ENCODE data around the gene IDH3A.
A peak's percentile ranks its signal among the peaks of the same experiment; 100 is the strongest.

IDH3A gene

DNA sequence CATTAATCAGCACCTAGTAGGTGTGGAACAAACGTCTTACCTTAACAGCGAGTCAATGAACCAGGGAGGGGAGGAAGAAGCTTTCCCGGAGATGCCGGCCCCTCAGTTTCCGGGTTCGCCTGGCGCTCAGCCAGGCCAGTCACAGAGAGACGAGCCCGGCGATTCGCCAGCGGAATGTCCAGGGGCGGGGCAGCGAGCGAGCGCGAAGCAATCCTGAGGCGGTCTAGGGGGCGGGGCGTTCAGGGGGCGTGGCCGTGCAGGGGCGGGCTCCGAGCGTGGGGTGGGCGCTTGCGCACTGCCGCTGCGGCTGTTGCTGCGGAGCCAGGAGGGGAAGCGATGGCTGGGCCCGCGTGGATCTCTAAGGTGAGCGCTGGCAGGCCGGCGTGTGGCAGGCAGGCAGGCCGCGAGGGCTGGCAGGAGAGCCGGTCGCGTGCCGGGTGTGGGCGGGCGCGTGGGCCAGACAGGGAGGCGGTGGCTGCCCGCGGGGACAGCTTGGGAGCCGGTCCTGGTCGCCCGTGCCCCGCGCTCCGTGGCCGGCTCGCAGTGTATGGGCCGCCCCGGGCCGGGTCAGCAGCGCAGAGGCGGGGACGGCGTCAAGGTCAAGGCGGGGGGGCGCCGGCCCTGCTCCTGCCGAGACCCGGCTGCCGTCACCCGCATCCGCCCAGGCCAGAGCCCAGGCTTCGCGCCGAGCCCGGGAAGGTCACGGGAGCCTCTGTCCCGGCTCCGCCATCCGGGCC is at the start of gene IDH3A:
Gene IDH3A, plus strand, starts transcription at position 295 of the 737 bp plus-strand sequence. Its CDS starts 42 bp downstream, at position 337.
- DNase-seq (ENCODE audit: low read depth) = peak; percentile 91

DNA sequence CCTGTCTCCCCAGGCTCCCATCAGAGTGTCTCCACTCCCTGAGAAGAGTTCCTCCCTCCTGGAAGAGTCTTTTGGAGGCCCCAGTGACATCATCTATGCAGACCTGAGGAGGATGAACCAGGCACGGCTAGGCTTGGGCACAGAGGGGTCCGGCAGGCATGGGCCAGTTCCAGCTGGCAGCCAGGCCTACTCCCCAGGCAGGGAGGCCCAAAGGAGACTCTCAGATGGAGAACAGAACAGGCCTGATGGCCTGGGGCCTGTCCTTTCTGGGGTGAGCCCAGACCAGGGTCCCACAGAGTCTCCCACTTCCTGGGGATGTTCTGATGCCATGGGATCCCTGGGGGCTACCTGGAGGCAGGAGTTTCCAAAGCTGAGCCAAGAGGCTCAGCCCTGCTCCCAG is 48.3 kb upstream of the IDH3A start:
- DNase-seq (ENCODE audit: low read depth) = no peak

DNA sequence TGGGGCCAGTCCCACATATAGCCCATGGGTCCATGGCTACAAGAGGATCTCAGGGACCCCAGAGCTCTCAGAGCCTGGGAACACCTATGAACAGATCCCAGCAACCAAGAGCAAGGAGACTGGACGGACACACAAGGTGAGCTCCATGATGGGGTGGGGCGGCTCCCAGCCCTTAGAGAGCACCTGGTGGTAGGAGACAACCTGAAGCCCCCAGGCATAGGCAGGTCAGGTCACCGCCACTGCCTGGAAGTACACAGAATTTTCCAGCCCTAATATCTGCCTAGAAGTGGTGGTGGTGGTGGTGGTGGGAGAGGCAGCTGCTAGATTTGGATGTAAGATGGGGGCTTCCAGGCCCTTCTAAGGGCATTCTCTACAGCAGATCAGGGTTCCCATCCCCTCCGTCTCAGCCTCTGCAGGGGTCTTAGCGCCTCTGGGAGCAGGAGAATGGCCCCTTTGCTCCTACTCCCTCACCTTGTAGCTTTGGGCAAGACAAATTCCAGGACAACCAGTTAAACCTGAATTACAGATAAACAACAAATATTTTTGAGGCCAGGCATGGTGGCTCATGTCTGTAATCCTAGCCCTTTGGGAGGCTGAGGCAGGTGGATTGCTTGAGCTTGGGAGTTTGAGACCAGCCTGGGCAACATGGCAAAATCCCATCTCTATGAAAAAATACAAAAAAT is 47.6 kb upstream of the IDH3A start:
- DNase-seq (ENCODE audit: low read depth) = no peak

DNA sequence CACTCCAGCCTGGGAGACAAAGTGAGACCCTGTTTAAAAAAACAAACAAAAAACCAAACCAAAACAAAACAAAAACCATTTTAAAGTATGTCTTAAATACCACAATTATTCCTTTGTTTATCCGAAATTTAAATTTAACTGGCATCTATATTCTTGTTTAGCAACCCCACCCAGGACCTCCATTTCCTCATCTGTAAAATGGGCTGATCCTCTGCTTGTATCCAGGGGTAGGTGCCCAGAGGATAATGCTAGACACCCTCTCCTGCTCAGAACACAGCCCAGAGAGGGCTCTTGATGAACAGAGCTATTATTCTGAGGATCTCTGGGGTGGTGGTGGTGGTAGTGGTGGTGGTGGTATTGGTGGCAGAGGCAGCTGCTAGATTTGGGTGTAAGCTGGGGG is 47.0 kb upstream of the IDH3A start:
- no peak for DNase-seq (ENCODE audit: low read depth)

DNA sequence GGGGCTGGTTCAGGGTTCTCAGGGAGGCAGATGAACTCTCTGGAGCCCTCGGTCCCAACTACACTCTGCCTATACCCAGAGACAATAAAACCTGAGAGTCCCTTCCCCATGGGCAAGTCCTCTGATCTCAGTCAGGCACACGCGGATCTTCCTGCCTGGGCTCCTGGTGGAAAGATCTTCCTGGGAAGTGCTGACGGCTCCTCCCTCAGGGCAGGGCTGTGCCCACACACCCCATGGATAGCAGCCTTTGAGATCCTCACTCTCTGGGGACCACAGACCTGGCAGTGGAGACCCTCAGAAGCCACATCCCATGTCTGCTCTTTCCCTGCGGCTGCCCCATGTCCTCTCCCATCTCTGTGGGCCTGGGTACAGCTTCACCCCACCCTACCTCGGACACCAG is 46.4 kb upstream of the IDH3A start:
- DNase-seq (ENCODE audit: low read depth) = no peak

DNA sequence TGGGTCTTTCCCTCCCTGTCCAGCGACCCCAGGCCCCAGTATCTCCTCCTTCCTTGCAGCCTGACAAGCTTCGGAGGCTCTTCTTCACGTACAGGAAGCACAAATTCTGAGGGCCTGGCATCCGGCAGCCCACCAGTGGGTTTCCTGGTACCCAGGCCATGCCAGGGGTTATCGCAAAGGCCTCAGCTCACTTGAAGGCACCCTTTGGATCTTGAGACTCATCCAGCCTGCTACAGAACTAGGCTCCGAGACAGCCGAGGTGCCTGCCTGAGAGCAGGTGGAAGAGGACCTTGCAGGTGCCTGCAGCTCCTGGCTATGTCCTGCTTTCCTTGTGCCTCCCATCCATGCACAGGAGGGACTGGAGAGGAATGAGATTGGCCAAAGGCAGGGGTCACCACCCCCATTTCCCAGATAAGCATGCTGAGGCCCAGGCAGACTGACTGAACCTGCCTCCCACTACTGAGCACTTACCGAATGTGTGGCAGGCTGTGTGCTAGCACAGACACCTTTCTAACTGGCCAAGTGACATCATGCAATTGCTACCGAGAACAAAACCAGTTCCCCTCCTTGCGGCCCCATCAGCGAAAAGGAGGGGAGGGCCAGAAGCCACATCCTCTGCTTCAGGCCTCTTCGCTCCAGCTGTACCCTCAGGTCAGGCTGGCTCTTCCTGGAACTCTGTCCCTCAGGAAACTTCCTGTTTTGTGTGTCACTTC is 45.6 kb upstream of the IDH3A start:
- DNase-seq (ENCODE audit: low read depth) = no peak

DNA sequence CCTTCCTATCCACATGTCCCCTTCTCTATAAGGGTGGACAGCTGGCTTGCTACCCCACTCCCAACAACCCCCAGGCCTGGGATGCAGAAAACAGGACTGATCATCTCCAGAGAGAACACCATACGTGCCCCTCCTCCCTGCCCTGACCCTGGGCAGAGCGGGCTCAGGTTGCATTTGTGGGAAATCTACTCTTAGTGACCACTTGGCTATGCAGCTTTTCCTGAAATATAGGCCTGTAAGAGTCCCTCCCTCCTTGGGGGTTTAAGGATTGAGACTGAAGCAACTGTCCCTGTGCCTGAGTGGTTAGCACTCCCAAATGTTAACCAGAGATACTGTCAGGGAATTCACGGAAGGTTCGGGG is 45.1 kb upstream of the IDH3A start:
- DNase-seq (ENCODE audit: low read depth) = no peak

DNA sequence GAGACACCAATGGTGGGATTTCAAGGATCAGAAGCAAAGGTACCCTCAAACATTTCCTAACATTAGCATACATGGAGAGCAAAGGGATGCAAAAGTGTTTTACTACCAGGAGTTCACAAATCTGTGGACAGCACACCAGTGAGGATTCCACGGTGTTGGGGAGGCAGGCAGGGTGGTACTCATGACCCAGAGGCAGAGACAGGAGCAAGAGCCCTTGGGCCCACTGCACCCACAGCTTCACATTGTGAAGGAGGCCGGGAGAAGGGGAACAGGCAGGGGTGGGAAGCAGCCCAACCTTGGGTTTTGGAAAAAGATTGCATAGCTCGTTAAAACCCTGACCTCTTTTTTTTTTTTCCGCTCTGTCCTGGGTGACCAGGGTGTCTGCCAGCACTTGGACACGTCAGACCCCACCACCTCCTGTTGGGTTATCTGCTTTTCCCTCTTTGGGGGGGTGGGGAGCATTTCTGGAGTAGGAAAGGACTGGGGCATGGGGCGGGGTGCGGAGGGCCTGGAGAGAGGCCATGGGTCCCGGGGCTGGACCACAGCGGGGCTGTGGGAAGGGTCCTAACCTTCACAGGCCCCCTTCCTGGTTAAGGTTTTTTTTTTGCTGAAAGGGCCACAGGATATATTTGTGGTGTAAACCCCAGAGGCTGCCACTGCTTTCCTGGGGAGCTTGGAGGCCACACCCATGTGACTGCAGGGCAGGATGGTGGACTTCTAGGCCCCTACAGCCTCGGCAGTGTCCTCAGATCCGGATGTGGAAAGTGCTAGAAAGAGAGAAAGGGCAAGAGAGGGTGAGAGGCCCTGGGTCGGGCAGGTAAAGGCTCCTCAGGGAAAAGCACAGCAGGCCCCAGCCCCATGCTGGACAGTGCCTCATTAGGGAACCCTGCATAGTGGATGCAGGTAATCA is 44.3 kb upstream of the IDH3A start:
- no peak for DNase-seq (ENCODE audit: low read depth)

DNA sequence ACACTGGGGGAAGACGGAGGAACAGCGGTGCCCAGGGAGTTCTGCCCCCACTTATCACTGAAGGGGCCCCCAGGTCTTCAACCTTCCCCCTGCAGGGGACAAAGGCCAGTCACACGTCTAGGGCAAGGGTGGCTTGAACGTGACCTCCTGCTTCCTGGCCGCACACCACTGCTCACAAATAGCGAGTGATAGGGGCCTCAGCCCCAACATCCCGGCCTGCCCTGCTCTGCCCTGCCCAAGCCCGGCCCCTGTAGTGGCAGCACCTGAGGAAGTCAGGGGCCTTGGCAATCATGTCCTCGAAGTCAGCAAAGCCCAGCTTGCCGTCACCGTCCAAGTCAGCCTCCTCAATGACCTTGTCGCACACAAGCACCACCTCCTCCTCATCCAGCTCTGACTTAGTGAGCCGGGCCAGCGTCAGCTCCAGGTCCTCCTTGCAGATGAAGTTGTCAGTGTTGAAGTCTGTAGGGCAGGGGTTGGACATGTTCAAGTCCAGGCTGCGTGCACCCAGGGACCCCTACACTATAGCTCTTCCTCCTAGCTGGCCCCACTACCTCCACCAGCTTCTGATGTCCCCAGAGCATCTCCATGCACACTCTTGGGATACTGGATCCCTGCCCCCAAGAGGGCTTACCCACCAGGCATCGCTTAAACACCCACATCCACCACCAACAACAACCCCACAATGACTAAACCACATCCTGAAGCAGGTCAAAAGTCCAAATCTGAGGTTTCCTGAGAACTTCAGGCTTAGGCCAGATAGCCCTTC is 43.5 kb upstream of the IDH3A start:
- no peak for DNase-seq (ENCODE audit: low read depth)

DNA sequence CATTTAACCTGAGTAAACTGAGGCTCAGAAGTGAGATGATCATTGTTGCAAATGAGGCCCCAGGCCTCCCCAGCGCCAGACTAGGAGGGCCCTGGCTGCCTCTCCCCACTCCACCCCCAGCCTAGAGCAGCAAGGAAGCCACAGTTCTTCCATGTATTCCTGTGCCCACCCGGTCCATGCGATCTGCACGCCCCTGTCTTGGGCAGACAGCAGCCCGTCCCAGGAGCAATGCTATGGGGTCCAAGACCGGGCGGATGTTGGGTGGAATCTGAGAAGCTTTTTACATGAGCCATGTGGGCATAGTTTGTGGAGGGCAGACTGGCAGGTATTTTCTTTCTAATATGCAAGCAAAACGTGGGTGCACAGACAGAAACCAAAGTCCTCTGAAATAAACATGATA is 41.7 kb upstream of the IDH3A start:
- DNase-seq (ENCODE audit: low read depth) = no peak

DNA sequence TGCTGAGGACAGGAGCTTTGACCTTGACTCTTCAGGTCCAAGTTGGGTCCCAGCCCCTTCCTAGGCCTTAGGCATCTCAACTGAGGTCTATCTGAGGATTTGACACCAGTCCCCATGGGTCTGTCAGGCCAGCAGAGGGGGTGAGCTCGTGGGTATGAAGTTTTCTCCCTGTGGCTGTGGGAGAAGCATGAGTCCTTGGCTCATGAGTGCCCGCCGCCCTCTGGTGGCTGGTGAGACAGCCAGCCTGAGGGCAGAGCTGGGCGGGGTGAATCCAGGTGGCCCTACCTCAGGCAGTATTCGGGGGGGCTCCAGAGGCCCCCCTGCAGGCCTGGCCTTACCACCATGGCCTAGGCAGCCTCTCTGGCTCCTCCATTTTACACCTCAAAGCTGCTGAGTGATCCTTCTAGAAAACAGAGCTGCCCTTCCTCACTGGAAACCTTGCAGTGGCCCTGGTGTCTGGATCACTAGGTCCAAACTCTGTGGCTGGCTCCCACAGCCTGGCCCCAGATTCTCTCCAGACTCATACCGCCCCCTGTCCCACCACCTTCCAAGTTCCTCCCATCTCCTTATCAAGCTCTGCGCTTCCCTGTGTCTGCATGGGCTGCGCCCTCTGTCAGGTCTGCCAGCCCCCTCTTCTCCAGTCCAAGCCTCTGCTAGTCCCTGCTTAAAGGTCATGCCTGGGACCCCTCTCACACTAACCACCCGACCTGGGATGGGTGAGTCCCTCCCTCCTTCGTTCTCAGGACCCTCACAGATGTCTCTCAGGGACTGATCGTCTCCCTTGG is 40.7 kb upstream of the IDH3A start:
- peak; percentile 66 for DNase-seq (ENCODE audit: low read depth)

DNA sequence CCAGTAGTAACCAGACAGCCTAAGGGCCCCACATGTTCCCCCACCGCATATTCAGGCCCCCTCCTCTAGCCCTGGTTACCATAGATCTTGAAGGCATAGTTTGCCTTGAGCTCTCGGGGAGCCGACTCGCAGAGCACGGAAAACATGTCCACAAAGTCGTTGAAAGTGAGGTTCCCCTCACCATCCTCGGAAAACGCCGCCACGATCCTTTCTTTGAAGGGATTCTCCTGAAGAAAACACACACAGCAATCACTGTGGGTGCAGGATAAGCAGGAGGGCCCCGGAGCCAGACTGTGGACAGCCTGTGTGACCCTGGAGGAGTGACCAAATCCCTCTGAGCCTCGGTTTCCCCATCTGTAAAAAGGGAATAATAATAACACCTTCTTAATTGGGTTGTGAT is 40.0 kb upstream of the IDH3A start:
- DNase-seq (ENCODE audit: low read depth) = no peak

DNA sequence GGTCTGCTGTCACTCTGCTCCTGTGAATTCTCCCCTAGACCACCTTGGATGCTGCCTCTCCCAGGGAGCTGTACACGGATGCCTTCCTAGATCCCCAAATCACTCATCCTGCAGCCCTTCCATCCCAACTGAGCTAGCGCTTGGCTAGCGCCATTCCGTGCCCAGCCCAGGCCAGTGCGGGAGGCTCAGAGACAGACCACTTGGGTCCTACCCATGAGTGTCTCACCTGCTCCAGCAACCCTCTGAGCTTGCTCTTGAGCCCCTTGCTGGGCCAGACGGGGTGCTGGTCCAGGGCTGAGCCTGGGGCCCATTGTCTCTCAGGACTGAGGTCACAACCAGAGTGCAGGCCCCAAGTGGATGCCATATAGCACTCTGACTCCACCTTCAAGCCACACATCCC is 39.1 kb upstream of the IDH3A start:
- DNase-seq (ENCODE audit: low read depth) = no peak

DNA sequence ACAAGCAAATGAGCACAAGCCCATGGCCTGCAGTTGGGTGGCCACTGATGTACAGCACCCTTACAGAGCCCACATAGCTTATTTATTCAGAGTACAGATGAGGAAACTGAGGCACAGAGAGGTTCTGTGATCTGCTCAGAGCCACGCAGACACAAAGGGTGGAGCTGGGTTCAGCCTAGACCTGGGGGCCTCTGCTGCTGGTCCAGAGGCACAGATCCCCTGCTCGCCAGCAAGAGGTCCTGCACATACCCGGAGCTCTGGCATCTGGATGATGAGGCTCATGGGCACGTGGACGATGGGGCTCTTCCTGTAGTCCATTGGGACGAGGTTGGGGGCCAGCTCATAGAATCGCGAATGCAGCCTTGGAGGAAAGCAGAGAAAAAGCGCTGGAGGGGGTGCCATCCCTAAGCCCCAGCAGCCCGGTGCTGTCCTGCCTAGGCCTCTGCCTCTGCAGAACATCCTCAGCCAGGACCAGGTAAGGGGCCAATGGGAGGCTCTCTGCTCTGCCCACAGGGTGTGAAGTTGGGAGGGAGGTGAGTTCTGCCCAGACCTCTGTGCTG is 38.2 kb upstream of the IDH3A start:
- DNase-seq (ENCODE audit: low read depth) = no peak

DNA sequence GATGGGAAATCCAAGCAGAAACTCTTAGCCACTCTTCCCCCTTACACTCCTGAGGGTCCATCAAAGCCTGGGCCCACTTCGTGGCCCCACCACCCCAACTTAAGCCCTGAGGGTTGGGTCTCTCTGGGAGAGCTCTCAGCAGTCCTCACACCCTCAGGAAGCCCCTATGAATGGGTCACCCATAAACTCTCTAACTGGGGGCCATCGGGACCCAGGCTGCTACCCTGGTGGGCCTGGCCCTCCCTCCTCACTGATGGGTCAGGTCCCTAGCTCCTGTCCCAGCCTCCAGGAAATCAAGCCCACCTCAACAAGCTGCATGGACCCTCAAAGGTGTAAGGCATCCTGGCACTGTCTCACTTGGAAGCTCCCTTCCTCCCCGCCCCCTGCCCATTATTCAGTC is 37.4 kb upstream of the IDH3A start:
- DNase-seq (ENCODE audit: low read depth) = no peak

DNA sequence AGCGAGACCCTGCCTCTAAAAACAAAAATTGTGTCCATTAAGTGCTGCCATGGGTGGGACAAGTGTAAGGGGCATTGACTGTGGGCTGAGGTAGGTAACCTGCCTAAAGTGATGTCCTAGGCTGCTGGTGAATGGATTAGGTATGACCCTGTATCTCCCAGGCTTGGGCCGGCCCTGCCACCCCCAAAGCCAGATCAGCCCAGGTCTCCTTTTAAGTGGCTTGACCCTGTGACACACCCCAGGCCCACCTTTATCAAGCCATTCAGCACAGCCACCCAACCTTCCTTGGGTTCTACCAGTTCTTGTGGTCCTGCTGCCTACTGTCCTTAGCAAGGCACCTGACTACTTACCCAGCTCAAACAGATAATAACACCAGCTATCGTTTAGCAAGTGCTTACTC is 36.6 kb upstream of the IDH3A start:
- no peak for DNase-seq (ENCODE audit: low read depth)

DNA sequence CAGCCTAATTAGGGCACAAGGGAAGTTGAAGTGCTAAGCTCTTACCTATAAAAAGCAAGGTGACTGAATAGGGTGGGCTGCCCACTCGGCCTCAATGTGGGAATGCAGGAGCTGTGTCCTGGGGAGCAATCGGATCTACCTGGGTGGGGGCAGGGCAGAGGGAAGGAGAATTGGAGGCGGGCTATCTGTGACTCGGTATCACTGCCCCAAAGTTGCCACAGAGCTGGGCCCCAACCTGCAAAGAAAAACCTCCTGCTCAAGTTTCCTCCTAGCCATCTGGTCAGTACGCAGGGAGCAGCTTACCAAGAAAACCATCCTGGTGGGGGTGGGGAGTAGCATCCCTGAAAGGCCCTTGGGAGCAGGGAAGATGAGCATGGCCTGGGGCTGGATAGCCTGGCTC is 28.6 kb upstream of the IDH3A start:
- no peak for DNase-seq (ENCODE audit: low read depth)

DNA sequence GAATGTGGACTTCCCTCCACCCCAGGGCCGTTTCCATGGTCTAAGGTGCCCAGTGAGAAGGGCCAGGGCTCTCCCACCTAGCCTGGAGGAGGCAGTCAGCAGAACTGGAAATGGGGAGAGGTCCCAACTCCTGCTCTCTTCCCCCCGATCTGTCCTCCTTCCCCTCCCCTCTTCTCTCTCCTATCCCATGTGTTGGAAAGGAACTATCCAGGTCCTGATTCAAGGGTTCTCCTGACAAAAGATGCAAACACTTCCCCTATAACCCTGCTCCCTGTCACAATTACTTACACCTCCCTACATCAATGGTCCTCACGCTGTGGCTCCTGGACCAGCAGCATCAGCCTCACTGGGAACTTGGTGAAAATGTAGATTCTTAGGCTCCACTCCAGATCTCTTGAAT is 23.9 kb upstream of the IDH3A start:
- DNase-seq (ENCODE audit: low read depth) = no peak

DNA sequence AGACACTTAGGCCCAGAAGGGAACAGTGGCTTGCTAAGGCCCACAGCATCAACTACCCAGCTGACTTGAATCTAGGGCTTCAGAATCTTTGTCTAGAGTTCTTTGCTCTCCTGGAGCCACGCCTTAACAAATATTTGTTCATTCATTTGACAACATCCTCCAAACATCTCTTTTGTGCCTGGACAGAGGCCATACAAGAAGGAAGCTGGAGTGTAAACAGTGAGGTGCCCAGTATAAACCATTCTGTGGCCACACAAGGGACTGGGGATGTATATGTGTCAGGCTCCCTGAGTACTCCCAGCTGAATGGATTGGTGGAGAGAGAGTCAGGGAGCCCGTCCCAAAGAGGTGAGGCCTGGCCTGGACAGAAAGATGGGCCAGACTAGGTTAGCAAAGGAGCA is 21.3 kb upstream of the IDH3A start:
- DNase-seq (ENCODE audit: low read depth) = no peak

DNA sequence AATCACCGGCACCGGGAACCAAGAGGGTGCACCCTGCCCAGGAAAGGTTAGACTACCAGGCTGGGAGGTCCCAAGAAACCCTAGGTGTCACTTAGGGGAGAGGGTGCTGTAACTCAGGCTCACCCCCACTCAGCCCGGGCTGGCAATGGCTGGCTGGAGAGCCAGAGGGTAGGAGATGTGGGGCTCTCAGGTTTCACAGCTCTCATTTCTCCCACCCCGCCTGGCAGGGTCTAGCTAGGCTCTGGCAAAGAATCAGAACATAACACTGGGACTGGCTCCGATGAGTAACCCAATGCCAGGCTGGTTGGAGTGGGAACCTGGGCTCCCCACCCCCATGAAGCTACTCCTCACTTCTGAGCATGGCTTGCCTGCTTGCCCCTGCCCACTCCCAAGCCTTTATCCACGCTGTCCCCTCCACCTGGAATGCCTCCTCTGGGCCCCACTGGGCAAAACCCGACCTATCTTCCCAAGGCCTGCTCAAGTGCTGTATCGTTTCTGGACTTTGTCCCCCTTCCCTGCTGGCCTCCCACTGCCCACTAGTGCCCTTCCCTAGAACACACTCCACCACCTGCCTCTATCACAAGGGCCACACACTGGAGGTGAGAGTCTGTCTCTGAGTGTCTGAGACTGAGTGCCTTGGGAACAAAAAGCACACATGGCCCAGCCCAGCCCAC is 19.9 kb upstream of the IDH3A start:
- no peak for DNase-seq (ENCODE audit: low read depth)

Measured in GM04504 (cell line).